GM19239 (cell line): ENCODE data around the gene RPGRIP1L.

ENCODE experiments used
- DNase-seq: peaks from one replicate; pipeline ENCODE4 v3.0.0; 2011; ENCODE audit warnings: low spot score; ENCODE audit not compliant: insufficient read length
- FAIRE-seq: peaks from 2 replicates; lab custom pipeline; 2011; peaks lifted over from hg19 to GRCh38; lab: Jason Lieb, UNC

RPGRIP1L gene

GRCh38 chr16:53563426-53563825 is 140.2 kb downstream of the RPGRIP1L start:
- DNase-seq (no peak), FAIRE-seq (no peak)

GRCh38 chr16:53561101-53561888 is 142.4 kb downstream of the RPGRIP1L start:
- no peak for FAIRE-seq
- DNase-seq = no peak

- no peak for FAIRE-seq
- DNase-seq = no peak
These were observed 144.2 kb downstream of the RPGRIP1L start for GRCh38 chr16:53559270-53559951.

- FAIRE-seq (no peak), DNase-seq (no peak)
These were observed 144.9 kb downstream of the RPGRIP1L start for GRCh38 chr16:53558710-53559109.

GRCh38 chr16:53556521-53556920 is 147.1 kb downstream of the RPGRIP1L start:
- DNase-seq (no peak), FAIRE-seq (no peak)

GRCh38 chr16:53549970-53550690 is 153.5 kb downstream of the RPGRIP1L start:
- FAIRE-seq = peak; percentile 88

More at GRCh38 chr16:53549970-53550690, 153.5 kb downstream of the RPGRIP1L start:
- DNase-seq = peak; percentile 34
